Ecto neural progenitor cell (in vitro differentiated cells): ENCODE measurements around the gene ADRB2.

ENCODE experiments used
- DNase-seq: peaks from one replicate; pipeline ENCODE4 v3.0.0-alpha.2; 2018; ENCODE audit warnings: low spot score

The ADRB2 gene

DNA sequence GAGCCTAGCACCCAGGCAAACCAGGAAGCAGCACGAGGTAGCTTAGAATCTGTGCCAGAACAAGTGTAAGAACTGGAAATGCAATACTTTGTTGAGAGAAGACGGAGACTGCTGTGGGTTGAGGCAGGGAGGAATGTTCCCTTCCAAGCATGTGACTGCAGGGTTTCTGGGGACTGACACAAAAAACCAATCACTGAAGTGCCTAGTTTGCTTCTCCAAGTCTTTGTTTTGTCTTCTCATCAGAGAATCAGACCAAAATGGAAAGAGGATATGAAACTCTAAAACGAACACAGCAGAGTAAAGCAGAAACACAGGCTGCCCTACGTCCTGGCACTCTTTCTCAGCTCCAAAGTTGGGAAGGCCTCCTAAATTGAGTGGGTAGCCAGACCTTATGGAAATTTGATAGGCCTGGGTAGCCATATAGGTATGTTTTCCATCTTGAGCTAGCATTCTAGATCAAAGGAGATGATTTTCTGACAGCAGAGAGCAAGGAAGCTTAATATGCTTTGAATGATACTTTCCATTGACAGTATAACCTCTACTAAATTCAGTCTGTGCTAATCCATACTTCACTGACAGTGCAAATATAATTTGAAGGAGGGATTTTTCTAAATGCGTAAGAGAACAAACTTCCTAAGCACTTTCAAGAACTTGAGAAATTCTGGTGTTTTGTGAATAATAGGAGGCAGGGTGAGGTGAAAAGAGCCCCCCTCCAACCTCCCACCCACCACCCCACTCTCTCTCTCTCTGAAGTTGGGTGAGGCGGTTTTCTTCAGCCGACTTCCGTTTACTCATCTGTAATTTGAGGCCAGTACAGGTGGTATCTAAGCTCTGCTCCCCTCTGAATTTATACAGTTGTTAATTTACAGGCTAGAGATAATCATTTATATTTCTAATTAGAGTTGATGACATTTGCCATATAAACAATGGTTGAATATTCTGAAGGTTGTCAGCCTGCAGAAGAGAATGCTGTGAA lies 5.5 kb downstream of the ADRB2 start:
- DNase-seq: no peak

DNA sequence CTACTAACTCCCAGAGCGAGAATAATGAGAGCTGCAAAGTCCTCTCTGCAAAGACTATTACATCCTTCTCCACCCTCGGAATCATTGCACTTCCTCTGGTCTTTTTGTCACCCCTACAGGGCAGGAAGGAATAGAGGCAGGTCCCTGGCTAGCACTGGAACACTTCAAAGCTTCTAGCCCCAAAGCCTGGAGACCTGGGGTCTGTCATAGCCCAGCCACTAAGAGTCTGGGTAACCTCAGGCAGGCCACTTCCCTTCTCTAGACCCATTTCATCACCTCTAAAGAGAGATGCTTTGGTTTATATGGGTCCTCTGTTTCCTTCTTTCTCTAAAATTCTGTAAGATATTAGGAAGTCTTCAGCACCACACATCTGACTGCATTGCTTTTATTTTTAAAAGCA lies 6.7 kb downstream of the ADRB2 start:
- DNase-seq: no peak

DNA sequence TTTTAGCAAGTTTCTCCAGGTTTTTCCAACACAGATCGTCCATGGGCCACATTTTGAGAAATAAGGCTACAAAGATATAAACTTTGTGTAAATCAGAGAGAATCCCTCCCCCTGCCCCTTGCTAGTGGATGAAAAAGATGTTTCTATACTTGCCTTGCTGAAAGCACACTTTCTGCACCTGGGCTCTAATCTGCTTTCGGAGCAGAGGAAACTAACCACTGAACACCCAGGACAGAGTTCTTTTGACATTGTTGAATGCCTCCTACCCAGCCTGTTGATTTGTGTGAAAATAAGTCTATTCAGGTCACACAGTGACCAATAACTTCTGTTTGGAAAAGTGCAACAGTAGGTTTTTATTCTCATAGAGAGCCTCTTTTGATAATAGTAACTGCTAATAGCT lies 7.5 kb downstream of the ADRB2 start:
- DNase-seq: no peak

DNA sequence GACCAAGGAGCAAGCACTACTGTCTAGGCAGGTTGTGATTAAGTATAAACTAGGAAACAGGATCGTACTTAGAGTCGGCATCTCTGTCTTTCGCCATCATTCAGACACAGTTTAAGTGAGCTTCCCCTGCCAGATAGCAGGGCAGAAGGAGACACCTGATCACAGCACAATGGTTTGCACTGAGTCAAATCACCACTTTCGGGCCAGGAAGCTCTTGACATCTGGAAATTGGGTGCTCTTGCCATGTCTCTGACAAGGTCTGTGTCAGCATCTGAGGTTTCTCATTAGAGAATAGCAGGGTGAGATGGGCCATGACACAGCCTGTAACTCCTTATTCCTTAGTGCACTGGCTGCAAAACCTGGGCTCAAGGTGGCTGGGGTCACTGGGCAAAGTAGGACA lies 8.3 kb downstream of the ADRB2 start:
- no peak for DNase-seq

DNA sequence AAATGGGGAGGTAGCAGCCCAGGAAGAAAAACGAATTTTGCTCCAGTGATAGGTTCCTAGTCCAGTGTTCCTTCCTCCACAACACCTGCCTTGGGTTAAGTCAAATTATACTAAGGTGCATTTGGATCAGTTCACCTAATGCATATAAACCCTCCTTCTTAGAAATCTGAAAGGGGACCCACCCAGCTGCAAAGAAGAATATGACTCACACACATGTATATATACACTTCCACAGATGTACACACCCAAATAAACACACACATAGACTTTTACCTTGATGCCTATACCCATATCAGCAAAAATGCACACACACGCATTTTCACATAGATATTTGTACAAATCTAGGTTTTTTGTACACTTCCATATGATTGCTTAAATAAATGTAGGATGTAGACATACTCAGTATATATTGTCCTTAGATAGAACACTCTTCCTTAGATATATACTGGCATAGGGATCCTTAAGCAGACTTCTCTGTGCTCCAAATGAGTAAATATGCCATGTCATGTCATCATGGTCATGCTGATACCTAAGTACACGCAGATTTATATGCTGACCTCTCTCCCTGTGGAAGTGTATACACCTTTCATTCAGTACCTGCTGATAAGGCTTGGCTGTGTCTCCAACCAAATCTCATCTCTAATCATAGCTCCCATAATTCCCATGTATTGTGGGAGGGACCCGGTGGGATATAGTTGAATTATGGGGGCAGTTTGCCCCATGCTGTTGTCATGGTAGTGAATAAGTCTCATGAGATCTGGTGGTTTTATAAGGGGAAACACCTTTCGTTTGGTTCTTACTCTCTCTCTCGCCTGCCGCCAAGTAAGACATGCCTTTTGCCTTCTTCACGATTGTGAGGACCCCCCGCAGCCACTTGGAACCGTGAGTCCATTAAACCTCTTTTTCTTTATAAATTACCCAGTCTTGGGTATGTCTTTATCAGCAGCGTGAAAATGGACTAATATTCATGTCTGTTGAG lies 10.2 kb downstream of the ADRB2 start:
- no peak for DNase-seq

DNA sequence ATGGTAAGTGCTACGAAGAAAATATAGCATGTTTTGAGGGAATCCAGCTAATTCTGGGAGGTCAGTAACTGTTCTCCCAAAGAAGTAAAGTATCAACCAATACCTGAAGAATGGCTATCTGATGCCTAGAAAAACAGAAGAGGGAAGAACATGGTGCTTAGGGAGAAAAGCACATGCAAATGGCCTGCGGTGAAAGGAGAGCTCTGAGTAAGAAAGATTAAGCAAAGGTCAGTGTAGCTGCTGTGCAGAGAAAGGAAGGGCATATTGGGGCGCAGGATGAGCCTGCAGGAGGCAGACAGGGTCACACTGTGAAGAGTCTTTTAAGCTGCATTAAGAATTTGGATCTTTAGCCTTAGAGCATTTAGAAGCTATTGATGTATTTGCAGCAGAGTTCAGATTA lies 11.0 kb downstream of the ADRB2 start:
- DNase-seq: no peak

DNA sequence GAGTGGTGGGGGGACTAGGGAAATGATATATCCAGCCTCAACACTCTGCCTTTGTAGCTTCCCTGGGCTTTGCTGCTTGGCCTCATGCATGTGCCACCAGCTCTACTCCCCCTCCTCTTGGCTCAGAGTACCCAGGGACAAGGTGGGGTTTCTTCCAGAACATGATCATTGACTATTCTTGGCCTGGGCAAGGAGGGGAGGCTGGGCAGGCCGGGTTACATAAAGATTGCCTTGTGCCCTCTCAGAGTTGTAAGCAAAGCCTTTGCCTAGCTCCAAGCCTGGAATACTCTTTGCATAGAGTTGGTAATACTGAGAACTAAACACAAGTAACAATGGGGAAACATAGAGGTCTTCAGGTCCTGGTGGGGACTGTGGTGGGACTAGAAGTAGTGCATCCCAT lies 11.9 kb downstream of the ADRB2 start:
- no peak for DNase-seq

DNA sequence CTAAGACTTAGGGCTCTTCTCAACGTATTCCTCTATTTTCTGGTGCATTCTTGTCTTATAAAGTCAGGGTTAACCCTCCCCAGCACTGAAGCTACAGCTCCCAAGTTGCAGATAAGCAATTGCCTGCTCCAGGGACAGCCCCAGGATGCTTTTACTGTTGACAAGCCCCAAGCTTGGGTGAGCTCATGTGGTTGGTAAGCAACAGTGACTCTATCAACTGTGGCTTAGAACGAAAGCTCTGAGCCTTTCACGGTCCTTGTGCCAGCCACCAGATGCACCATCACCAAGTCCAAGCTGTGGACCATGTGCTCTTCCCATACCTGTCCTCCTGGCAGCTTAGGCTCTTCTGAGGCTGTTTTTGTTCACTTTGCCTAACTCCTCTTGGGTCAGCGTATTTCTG lies 13.5 kb downstream of the ADRB2 start:
- no peak for DNase-seq

DNA sequence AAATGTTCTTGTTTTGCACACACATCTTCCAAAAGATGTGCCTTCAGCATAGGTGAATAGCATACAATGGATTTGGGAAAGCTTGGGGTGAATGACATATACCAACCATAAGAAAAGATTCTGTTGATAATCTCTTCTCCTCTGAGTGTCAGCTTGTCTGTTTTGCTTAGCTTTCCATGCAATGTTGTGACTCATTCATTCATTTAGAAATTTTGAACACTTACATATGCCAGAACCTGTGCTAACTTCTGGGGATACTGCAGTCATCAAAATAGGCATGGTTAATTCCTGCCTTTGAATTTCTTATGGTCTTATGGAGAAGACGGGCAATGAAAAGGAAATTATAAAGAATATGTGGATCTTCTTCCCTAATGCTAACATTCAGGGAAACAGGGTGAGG lies 14.1 kb downstream of the ADRB2 start:
- DNase-seq: no peak

DNA sequence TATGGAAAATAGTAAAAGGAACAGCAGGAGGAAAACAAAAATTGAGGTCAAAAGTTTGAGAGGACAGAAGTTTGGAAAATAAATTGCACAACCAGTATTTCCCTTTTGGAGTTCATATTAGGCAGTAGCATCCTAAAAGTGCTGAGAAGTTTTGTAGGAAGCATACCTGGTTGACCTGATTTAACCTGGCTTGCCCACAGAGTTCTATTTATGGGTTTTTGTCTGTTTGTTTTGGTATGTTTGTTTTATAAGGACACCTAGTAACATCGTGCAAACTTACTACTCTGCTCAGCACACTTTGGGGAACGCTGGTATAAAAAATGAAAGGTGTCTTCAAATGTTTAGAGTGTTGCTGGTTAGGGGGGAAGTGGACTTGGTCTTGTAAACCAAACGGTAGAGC lies 15.1 kb downstream of the ADRB2 start:
- no peak for DNase-seq

DNA sequence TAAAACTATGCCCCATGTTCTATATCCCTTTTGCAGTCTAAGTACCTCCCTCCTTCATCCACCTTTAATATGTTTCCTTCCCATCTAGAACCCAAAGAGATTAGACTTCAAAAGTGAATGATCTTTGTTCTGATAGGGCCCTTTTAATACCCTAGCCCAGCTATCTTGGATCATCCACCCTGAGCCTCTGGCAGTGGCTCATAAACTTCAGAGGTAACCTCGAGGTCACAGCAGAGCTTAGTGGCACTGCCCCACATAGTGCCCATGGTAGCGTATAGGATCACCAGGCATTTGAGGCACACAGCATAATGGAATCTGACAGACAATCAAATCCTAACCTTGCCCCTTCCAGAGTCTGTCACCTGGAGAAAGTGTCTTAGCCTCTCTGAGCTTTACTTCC lies 15.8 kb downstream of the ADRB2 start:
- DNase-seq: no peak

DNA sequence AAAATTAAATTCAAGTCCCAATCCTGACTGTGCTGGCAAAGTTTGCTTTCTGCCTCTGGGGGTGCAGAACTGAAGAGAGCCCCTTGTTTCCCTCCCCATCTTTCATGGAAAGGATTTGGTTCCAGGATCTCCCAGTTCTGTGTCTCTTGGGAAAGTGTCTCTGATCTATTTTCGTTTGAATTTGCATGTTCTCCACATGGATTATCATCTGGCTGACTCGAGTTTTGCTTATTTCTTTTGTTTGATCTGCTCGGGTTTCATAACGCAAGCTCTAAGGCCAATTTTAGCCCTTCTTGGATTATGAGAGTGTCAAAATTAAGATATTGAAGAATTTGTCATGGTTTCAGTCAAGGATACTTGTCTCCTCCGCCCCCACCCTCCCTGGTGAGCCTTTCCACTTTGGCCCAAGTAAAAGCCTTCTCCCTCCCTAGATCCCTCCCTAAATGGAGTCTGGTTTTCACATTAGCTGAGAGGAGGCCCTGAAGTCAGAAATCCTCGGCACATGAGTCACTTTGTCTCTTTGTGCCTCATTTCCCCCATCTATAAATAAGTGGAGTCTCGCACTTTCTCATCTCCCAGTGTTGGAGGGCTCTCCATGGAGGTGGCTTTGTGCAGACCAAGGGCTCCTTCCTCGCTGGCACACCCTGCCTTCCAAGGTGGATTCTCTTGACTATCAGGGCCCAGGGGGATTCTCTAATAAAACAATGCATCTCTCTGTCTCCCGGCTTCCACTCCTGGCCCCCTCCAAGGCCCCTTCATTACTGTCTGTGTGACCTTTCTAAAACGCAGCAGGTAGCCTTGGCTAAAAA lies 17.3 kb downstream of the ADRB2 start:
- DNase-seq: no peak

DNA sequence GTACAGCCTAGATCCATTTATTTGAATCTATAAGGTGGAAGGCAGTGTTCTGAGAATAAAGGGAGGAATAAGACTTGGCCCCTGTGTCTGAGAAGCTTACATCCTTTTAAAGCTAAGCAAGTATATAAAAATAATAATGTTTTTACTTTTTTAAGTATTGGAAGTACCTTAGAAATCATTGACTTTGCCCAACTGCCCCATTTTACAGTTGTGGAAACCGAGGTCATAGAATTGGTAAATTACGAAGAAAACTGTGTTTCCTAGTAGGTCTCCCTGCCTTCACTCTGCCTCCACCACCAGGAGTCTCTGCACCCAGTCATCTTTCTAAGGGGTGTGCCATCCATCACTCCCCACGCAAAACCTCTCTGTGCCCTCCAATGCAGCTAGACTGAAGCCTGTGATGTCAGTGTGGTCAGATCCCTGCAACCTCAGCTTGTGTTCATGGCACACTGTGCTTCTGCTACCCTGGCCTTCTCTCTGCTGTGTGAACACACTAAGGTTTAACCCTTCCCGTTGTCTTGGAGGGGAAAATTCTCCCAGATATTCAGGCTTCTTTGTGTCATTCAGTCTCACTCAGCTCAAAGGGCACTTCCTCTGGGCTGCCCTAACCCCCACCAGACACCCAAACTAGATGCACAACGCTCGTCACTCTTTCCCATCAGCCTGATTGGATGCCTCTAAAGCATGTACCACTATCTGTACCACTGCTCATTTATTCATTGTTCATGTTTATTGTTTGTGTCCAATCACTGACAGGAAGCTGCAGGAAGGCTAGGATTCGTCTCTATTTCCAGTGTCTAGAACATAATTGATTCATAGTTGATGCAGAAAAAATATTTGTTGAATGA lies 18.2 kb downstream of the ADRB2 start:
- DNase-seq: no peak

DNA sequence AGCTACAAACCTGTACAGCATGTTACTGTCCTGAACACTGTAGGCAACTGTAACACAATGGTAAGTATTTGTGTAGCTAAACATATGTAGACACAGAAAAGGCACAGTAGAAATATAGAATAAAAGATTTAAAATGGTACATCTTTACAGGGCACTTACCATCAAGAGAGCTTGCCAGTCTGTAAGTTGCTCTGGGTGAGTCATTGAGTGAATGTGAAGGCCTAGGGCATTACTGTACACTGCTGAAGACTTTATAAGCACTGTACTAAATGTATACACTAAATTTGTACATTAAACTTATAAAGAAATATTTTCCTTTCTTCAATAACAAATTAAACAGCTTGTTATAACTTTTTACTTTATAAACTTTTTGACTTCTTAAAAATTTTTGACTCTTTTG lies 20.5 kb downstream of the ADRB2 start:
- no peak for DNase-seq

DNA sequence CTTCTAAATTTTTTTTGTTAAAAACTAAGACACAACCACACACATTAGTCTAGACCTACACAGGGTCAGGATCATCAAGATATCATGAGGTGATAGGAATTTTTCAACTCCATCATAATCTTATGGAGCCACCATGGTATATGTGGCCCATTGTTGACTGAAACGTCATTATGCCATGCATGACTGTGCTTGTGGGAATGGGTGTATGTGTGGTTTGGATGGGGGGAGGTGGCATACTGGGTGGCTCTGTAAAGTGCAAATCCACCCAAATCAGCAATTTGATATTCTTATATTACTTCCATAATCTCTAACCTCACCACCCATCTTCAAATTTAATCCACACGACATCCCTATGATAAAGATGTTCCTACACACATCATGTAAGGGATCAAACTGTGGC lies 21.0 kb downstream of the ADRB2 start:
- no peak for DNase-seq

DNA sequence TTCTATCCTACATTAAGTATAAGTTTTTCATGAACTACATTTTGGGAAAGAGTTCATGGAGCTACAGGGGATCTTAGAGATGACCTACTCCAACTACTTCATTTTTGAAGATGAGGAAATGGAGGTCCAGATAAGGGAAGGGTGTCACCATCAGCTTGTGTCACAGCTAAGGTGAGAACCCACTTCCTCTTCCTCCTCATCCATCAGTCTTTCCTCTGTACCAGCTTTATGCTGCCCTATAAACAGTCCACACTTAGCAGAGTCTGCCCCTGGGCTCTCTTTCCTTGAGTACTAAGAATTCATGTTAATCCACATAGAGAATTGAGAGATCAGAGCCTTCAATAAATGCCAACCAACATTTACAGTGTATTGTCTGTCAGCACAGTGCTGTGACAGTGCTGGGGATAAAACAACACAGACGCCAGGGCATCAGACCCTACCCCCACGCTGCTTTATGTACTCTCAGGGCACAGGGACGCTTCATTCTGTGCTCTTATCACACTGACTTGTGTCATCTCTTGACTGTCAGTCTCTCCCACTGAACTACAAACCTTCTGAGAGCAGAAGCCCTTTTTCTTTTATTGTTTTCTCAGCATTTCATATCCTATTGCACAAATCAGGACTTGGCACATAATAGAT lies 22.1 kb downstream of the ADRB2 start:
- DNase-seq: no peak

DNA sequence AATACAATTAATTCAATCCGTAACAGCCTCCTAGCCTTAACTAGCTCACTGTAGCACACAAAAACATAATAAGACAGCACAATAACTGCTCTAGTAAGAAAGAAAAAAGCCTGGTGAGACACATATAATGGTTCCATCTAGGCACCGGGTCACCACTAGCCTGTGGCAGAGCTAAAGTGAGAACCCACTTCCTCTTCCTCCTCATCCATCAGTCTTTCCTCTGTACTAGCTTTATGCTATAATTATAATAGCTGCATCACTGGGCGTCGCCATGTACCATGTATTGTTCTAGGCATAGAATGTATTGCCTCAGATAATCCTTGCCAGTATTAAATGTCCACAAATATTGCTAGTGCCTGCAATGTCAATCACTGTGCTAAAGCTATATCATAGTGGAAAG lies 23.1 kb downstream of the ADRB2 start:
- no peak for DNase-seq

DNA sequence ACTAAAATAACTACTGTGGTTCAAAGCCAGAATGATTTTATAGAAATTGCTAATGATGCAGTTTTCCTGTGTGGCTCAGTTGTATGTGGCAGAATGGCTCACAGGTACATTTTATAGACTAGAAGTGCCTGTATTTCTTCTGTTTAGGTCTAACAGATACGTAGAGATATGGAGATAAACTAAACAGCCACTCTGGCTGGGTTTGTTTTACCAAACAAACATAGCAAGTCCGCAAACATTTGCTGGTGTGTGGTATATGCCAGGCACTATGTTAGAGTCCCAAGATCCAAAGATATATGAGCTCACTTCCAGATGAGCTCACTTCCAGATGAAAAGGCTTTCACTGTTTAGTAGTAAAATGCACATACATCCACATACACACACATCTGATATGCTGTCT lies 24.4 kb downstream of the ADRB2 start:
- DNase-seq: no peak

DNA sequence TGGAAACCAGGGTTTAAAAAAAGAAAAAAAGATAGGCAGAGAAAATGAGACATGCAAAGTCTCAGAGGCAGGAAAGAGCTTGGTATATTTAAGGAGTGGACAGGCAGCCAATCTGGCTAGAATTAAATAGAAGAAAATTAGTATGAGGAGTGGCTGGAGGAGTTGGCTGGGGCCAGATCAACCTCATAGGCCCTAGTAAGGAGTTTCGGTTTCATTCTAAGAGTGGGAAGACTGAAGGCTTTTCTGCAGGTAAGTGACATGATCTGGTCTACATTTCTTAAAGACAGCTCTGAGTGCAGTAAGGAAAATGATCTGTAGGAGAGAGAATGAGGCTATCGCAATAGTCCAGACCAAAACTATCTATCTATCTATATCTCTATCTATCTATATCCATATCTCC lies 27.5 kb downstream of the ADRB2 start:
- DNase-seq: no peak

DNA sequence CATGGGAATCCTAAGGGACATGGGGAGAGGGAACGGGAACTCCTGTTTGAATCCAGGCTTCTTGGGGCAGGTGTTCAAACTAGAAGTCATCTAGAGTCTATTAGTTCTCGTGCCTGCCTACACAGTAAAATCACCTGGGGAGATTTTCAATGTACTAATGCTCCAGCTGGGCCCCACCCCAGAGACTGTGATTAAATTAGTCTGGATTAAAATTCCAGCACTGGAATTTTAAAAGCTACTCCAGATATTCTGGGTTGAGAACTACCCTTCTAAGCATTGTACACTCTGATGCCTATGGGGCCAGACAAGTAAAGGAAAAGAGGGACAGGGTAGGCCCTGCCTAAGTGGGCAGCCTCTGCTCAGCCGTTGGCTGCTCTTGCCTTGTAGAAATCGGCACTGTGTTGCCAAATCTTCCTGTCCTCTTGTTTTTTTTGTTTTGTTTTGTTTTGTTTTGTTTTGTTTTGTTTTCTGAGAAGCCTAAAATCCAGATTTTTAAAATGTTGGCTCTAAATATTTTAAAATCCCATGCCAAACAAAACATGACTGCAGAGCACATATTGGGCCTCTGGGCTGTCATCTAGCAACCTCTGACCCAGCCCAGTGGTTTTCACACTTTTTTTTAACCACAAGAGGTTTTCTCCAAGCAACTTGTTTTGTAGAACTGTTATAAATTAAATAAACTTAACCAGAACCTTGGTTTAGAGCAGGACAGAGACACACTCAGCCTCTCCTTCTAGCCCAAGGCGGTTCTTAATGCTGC lies 29.0 kb downstream of the ADRB2 start:
- DNase-seq: no peak
